AG04449 (cell line): ENCODE measurements around the gene CXCL17.

Experiments
- CTCF ChIA-PET: fragments of 350-600 bp; formaldehyde crosslinking; extraction: SDS; loops from one replicate; lab custom pipeline; 2021; ENCODE audit warnings: antibody characterized with exemption; lab: Yijun Ruan, JAX
- POLR2A ChIA-PET: fragments of 400-600, 350-600 bp; formaldehyde crosslinking; extraction: SDS; loops from one replicate; lab custom pipeline; 2020; ENCODE audit warnings: antibody characterized with exemption, inconsistent platforms; lab: Yijun Ruan, JAX
- DNase-seq: peaks from one replicate; pipeline ENCODE4 v3.0.0-alpha.2; 2010; ENCODE audit warnings: low read depth, low spot score
- H3K4me3 ChIP-seq: 2 replicates; pipeline ENCODE4 v1.5.1; 2011; ENCODE audit warnings: low read depth, mild to moderate bottlenecking, control low read depth, low read length
- TF ChIP-seq, protein P1 (sequence below): IDR thresholded peaks from one replicate; pipeline ENCODE4 v1.5.1; 2011; ENCODE audit warnings: mild to moderate bottlenecking, moderate library complexity, low read length, control low read depth, inconsistent platforms; ENCODE audit not compliant: insufficient read depth; ENCODE audit errors: missing control alignments

CXCL17 gene

DNA sequence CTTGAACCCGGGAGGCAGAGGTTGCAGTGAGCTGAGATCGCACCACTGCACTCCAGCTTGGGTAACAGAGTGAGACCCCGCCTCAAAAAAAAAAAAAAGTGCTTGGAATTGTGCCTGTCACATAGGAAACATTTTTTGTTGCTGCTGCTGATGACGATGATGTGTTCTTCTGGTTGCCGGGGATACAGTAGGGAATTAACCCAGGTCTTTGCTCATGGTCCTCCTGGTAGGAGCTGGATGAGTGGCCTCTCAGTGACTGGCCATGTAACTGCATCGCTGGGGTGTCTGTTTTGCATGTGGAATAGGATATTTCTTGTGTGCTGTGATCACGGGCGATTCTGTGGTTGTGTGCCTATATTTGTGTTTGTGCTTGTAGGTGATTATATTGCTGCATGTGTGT is 48.0 kb downstream of the CXCL17 start:
- ChIA-PET POLR2A (no interaction called here), CTCF (interaction anchor here (4.2 kb wide), 1 partner anchor 8 kb away, joined by 22 read pairs; no protein-coding TSS in a partner anchor)
- TF ChIP-seq, protein P1, sequence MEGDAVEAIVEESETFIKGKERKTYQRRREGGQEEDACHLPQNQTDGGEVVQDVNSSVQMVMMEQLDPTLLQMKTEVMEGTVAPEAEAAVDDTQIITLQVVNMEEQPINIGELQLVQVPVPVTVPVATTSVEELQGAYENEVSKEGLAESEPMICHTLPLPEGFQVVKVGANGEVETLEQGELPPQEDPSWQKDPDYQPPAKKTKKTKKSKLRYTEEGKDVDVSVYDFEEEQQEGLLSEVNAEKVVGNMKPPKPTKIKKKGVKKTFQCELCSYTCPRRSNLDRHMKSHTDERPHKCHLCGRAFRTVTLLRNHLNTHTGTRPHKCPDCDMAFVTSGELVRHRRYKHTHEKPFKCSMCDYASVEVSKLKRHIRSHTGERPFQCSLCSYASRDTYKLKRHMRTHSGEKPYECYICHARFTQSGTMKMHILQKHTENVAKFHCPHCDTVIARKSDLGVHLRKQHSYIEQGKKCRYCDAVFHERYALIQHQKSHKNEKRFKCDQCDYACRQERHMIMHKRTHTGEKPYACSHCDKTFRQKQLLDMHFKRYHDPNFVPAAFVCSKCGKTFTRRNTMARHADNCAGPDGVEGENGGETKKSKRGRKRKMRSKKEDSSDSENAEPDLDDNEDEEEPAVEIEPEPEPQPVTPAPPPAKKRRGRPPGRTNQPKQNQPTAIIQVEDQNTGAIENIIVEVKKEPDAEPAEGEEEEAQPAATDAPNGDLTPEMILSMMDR: no peak
- no peak for DNase-seq
- H3K4me3 ChIP-seq: no peak overlapping the region

DNA sequence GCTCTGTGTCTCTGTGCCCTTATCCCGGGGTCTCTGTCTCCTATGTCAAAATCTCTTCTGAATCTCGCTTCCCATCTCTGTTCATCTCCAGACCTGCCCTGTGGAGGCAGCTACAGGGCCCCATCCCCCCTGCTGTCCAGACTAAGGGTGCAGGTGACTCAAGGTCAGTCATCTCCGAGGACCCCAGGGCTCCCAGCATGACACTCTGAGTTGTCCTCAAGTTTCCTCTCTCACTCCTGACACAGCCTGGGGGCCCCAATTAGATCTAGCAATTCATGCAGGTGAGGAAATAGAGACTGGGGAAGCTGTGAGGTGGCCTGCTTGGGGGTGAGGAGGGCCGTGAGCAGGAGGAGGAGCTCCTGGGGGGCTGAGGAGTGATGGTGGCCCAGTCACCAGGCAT is 50.6 kb downstream of the CXCL17 start:
- TF ChIP-seq, protein P1: no peak

DNA sequence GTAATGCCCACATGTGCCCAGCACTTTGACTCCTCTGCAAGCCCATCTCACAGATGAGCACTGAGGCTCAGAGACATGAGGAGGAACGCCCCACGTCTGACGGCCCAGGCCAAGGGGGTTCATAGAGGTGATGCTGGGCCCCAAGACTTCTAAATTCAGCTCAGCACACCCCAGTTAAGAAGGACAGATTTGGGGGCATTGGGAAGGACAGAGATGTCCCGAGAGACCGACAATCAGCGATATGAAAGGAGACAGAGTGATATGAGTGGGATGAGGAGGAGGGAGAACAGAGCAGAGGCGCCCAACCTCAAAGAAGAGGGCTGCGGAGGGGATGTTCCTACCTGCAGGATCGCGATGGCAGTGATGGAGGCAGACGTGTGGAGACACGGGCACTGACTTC is 52.8 kb downstream of the CXCL17 start, which contains the start of gene CNFN:
Gene CNFN, minus strand, starts transcription at position 399 of the 400 bp plus-strand sequence. CDS start 1,260 bp downstream, outside the sequence.
- DNase-seq: no peak
- ChIA-PET POLR2A (no interaction called here), CTCF (interaction anchor here (2.0 kb wide), 1 partner anchor 11 kb away, joined by 13 read pairs; no protein-coding TSS in a partner anchor)
- H3K4me3 ChIP-seq: no peak within 1 kb of the TSS
- TF ChIP-seq, protein P1: no peak

More for the DNA sequence above, 50.6 kb downstream of the CXCL17 start:
- CTCF ChIA-PET: interaction anchor here (3.3 kb wide), 1 partner anchor 9 kb away, joined by 11 read pairs; no protein-coding TSS in a partner anchor
- no peak overlapping the region for H3K4me3 ChIP-seq
- POLR2A ChIA-PET: no interaction called here
- DNase-seq: no peak

DNA sequence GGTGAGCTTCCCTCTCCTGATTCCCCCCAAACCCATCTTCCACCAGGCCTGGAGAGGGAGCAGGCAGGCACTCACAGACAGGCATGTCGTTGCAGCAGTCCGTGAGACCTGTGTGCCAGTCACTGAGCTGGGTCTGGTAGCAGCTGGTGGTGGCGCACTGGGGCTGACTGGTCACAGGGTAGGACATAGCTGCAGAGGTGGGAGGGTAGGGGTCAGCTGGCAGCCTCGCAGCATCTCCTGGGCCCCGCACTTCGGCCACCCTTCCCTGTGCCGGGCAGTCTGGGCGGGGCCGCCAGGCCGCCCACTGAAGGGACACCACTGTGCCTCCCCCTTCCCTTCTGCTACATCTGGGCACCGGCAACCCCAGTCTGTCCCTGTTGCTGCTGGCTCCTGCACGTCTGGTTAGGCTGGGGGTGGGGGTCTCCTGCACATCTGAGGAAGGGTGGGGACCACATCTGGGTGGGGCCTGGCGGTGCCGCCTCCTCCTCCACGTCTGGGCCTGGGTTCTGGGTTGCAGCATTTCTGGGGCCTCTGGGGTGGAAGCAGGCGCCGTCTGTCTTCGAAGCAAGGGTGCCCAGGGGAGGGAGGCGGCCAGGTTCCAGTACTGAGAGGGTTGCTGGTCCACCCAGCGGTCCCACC is 53.8 kb downstream of the CXCL17 start:
- POLR2A ChIA-PET: no interaction called here
- DNase-seq: no peak
- H3K4me3 ChIP-seq: no peak overlapping the region
- CTCF ChIA-PET: interaction anchor here (2.0 to 3.8 kb wide), 2 partner anchors 8 to 12 kb away, joined by 13 to 22 read pairs; no protein-coding TSS in a partner anchor
- TF ChIP-seq, protein P1: no peak

DNA sequence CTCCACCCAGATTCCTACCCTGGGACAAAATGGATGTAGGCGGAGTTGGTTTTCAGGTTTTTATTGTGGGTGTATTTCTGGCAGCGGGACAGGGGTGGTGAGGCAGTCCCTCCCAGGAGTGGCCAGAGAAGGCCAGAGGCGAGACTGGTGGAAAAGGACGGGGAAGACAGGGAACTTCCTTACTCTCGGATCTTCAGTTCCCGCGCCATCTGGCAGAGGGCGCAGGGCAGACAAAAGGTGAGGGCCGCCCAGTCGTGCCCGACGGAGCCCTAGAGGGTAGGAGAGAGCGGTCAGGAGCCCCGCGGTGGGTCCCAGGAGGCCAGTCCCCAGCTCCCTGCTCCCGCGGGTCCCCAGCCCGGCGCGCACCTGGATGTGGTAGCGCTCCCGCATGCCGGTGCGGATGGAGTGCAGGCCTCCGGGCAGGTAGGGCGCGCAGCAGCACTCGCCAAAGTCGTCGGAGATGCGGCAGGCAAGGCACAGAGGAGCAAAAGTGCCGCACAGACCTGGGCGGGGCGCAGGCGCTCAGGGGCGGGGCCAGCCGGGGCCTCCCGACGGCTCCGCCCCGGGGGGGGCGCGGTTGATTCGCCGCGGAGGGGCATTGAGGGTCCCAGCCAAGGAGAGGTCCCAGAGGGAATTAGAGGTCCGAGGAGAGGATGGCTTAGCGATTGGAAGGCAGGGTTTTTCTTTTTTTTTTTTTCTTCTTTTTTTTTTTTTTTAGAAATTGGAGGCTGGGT is 55.6 kb downstream of the CXCL17 start:
- TF ChIP-seq, protein P1: peak; percentile 63
- ChIA-PET POLR2A (no interaction called here), CTCF (interaction anchor here (1.0 to 3.8 kb wide), 5 partner anchors 10 to 266 kb away, joined by 3 to 22 read pairs (median 3); no protein-coding TSS in a partner anchor)
- no peak for DNase-seq
- H3K4me3 ChIP-seq: peak overlapping the region; percentile 52

DNA sequence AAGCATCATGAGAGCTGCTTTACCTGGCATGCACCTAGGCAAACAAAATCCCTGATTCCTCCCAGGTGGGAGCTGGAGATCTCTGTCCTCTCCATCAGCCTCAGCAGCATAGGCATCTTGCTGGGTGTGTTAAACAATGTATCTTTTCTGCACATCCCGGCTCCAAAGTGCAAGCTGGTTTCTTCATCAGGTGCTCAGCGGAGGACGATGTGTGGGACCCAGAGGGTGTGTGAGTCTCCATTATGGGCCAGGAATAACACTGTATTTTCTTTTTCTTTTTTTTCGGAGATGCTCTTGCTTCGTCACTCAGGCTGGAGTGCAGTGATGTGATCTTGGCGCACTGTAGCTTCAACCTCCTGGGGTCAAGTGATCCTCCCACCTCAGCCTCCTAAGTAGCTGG is 62.6 kb downstream of the CXCL17 start:
- ChIA-PET POLR2A (interaction anchor here (1.0 to 1.2 kb wide), 2 partner anchors 17 to 31 kb away, joined by 4 to 5 read pairs; no protein-coding TSS in a partner anchor), CTCF (interaction anchor here (4.2 kb wide), 1 partner anchor 21 kb away, joined by 16 read pairs; no protein-coding TSS in a partner anchor)
- DNase-seq: no peak
- no peak overlapping the region for H3K4me3 ChIP-seq
- TF ChIP-seq, protein P1: no peak
